A172 (cell line): Measurements from ENCODE around the gene UBQLN2. TPM values are rescaled to one million over a fixed set of nuclear protein-coding genes. Genes with fewer than 3 reads are reported as not detected.

Experiments used
- total RNA-seq: library from RNA; depleted of rRNA; stranded (reverse); fragments of >200 nt; shearing (Covaris generic); gene quantifications from 2 replicates; pipeline ENCODE4 v1.2.3, GENCODE V29; 2014; rRNA removed

The UBQLN2 gene
- total RNA-seq, 1 experiment from 2014 or later = 12.4 TPM

Other genes with a start within 250 kb of the UBQLN2 start
- gene NBDY, start 165.6 kb downstream of the UBQLN2 start, total RNA-seq = 4.4 and 6.7 TPM in 2 replicates